Activated CD8-positive, alpha-beta memory T cell treated with anti-CD3 and anti-CD28 coated beads, Interleukin-2, amount 50 U/mL, for 24 hours (primary cell): ENCODE data around the gene CEACAM8.
"Not testable (repeated sequence)": the region's sequence is repeated elsewhere in the genome, so short reads cannot be mapped to it uniquely, and the experiment has no call there.

Source experiments
- DNase-seq: peaks from one replicate; pipeline ENCODE4 v3.0.0-alpha.2; 2020; ENCODE audit errors: extremely low read depth

Gene CEACAM8

GRCh38 chr19:42544146-42544545 lies 50.6 kb downstream of the CEACAM8 start:
- no peak for DNase-seq

- no peak for DNase-seq
These were observed 51.9 kb downstream of the CEACAM8 start for GRCh38 chr19:42542791-42543190.

- DNase-seq = no peak
These were observed 54.6 kb downstream of the CEACAM8 start for GRCh38 chr19:42540071-42540553.

GRCh38 chr19:42538841-42539709 lies 55.6 kb downstream of the CEACAM8 start:
- DNase-seq = no peak

GRCh38 chr19:42535276-42535675 lies 59.4 kb downstream of the CEACAM8 start:
- DNase-seq = not testable (repeated sequence)

GRCh38 chr19:42534391-42534790 lies 60.3 kb downstream of the CEACAM8 start:
- no peak for DNase-seq

GRCh38 chr19:42532891-42533290 lies 61.8 kb downstream of the CEACAM8 start:
- DNase-seq = no peak

GRCh38 chr19:42531313-42531712 lies 63.4 kb downstream of the CEACAM8 start:
- no peak for DNase-seq
